ENCODE data around the gene TFDP2. TPM values are rescaled to one million over a fixed set of nuclear protein-coding genes. Genes with fewer than 3 reads are reported as not detected.
A peak's percentile ranks its signal among the peaks of the same experiment; 100 is the strongest.

The TFDP2 gene
- total and polyA plus RNA-seq, 9 of the 15 experiments (the other 6 are each of a cell fraction or from before 2014, with no cell fraction given) = 95.6 to 179 (median 126) TPM

GRCh38 chr3:142022381-142022780 is 127.0 kb downstream of the TFDP2 start (continued):
- no peak for TF ChIP-seq KDM2B (CRISPR knock-in tag; IDR thresholded peaks at IDR 0.05)
- no peak for TF ChIP-seq SRSF3 (IDR thresholded peaks at IDR 0.05; ENCODE audit: insufficient read depth, low read length)
- no peak for TF ChIP-seq MXD1 (CRISPR knock-in tag; IDR thresholded peaks at IDR 0.05; ENCODE audit: borderline replicate concordance, poor library complexity, severe bottlenecking)
- no peak for TF ChIP-seq ZNF518B (CRISPR knock-in tag; IDR thresholded peaks at IDR 0.05)
- TF ChIP-seq TEAD4 (IDR thresholded peaks at IDR 0.05; ENCODE audit: low read length) = peak; percentile 97
- TF ChIP-seq TEAD4 (CRISPR knock-in tag; IDR thresholded peaks at IDR 0.05; ENCODE audit: borderline replicate concordance) = no peak
- TF ChIP-seq CREM (IDR thresholded peaks at IDR 0.05; ENCODE audit: low read depth) = peak; percentile 49; the same call in 1 of the 2 replicates
- no peak for TF ChIP-seq ZNF347 (CRISPR knock-in tag; IDR thresholded peaks at IDR 0.05; ENCODE audit: low read depth)
- TF ChIP-seq RUNX1 (IDR thresholded peaks at IDR 0.05; ENCODE audit: low read depth) = no peak
- TF ChIP-seq ZNF24 (IDR thresholded peaks at IDR 0.05) = no peak
- TF ChIP-seq SIRT6 (IDR thresholded peaks at IDR 0.05; ENCODE audit: low read depth, low read length) = no peak
- peak; percentile 20; the same call in 1 of the 2 replicates for TF ChIP-seq LCOR (CRISPR knock-in tag; IDR thresholded peaks at IDR 0.05)
- no peak for TF ChIP-seq ELF1 (tag; IDR thresholded peaks at IDR 0.05)
- no peak for TF ChIP-seq SRSF1 (IDR thresholded peaks at IDR 0.05; ENCODE audit: low read depth, low read length)
- TF ChIP-seq CCAR2 (IDR thresholded peaks at IDR 0.05; ENCODE audit: low read depth, low read length) = no peak
- no peak for TF ChIP-seq RBM39 (optimal IDR thresholded peaks at IDR 0.05; ENCODE audit: low read depth, low read length)
- TF ChIP-seq RFX7 (CRISPR knock-in tag; IDR thresholded peaks at IDR 0.05) = no peak
- peak; percentile 91 for TF ChIP-seq ZBTB17 (CRISPR knock-in tag; IDR thresholded peaks at IDR 0.05)
- no peak for TF ChIP-seq GTF2E2 (tag; IDR thresholded peaks at IDR 0.05)
- no peak for TF ChIP-seq SMAD2 (IDR thresholded peaks at IDR 0.05; ENCODE audit: low read depth, low read length)
- no peak for TF ChIP-seq TSC22D4 (tag; IDR thresholded peaks at IDR 0.05)
- TF ChIP-seq OTX1 (CRISPR knock-in tag; IDR thresholded peaks at IDR 0.05) = no peak
- no peak for TF ChIP-seq NFXL1 (CRISPR knock-in tag; IDR thresholded peaks at IDR 0.05)
- TF ChIP-seq SETDB1 (IDR thresholded peaks at IDR 0.05; ENCODE audit: low read length) = no peak
- peak; percentile 21 to 68; a peak in 2 of 4 replicates for TF ChIP-seq MNT (conservative IDR thresholded peaks at IDR 0.05)
- TF ChIP-seq ZNF431 (CRISPR knock-in tag; IDR thresholded peaks at IDR 0.05) = no peak; the same call in 1 of the 2 replicates
- TF ChIP-seq TAF15 (IDR thresholded peaks at IDR 0.05; ENCODE audit: low read depth, low read length) = no peak
- no peak for TF ChIP-seq NFIX (CRISPR knock-in tag; IDR thresholded peaks at IDR 0.05; ENCODE audit: low read depth)

All from K562 (cell line).